IPS-18c (cell line): ENCODE measurements around the gene NBPF15.
"Not testable (repeated sequence)": the region's sequence is repeated elsewhere in the genome, so short reads cannot be mapped to it uniquely, and the experiment has no call there.

ENCODE experiments used
- H3K4me3 ChIP-seq: 2 replicates; pipeline ENCODE4 v1.7.0; 2013; ENCODE audit warnings: low read depth, mild to moderate bottlenecking, low read length, moderate library complexity; ENCODE audit not compliant: insufficient read depth
- H3K9me3 ChIP-seq: one replicate; pipeline ENCODE4 v1.6.1; 2013; ENCODE audit warnings: mild to moderate bottlenecking, low read length, moderate library complexity; ENCODE audit not compliant: control insufficient read depth, insufficient read depth

NBPF15 gene

DNA sequence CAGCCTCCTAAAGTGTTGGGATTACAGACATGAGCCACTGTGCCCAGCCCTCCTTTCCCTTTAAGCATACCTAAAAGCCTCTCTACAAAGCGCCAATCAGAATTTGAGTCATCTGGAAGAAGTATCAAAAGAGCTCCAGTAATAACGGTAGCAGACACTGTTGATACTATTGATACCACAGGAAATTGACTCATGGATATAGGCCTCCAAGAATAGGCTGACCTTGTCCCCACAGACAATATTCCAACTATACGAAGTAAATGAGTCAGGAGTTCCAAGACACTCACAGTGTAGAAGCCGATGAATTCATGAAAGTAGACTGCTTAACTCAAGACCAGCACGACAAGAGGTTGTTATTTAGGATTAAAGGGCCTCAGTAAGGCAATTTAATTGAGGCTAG is 58.7 kb downstream of the NBPF15 start:
- H3K9me3 ChIP-seq, H3K4me3 ChIP-seq: not testable (repeated sequence)

DNA sequence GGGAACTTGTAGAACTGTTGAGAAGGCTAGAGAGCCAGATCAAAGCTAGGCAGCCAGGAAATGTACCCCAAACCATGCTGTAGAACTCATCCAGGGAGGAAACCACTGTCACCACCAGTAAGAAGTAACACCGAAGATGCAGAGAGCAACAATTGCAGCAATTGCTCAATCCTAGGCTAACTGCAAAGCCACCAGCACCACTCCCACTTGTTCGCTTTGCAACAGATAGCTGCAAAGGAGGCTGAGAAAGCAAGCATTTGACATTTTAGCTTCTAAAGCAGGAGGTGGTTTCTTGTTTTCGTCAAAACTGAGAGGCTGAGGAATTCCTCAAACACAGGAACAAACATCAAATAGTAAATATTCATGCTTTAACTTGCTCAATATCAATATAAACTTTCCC is 89.8 kb downstream of the NBPF15 start:
- not testable (repeated sequence) for H3K9me3 ChIP-seq, H3K4me3 ChIP-seq
